Activated T-cell treated with anti-CD3 and anti-CD28 coated beads for 48 hours (primary cell): ENCODE results near the gene AFDN.

Experiments
- DNase-seq: peaks from one replicate; pipeline ENCODE4 v3.0.0-alpha.2; 2020; ENCODE audit warnings: low read depth

The AFDN gene

DNA sequence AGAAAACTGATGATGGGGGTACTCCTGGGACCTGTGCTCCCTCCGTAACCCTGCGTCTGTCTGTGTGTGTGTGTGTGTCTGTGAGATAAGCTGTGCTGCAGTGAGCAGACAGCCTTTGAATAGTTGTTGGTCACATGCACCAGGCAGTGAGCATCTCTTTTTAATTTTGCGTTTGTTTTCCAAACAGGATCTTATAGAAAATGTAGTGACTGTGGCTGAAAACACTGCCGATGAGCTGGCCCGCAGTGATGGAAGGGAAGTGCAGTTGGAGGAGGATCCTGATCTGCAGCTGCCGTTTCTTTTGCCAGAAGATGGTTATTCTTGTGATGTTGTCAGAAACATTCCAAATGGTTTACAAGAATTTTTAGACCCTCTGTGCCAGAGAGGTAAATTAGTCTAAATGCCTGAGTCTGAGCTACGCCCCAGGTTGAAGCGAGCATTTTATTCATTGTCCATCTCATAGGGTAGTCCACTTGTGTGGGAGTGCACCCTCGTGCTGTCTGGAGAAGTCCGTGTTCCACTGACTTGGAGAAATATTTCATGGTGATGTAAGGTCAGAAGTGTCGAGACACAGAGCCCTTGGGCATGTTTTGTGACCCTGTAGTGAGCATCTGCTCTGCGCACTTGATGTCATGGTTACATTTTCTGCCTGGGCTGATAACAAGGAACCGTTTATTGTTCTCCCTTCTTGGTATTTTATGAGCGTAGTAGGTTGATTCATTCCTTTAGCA lies 92.0 kb downstream of the AFDN start:
- no peak for DNase-seq

DNA sequence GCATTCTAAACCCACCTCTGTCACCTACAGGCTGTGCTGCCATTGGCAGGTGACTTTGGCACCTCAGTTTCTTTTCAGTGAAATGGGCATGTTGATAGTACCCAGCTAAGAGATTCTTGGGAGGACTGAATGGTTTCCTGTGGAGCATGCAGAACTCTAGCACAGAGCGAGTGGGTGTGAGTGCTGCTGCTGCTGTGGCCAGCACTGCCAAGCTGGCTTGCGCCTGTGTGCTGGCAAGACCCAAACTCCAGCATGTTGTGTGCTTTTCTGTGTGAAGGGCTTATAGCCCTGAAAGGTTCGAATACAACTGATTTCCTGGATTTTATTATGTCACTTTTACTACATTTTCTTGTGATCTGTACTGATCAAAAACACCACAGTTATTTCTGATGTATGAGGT lies 92.6 kb downstream of the AFDN start:
- no peak for DNase-seq

DNA sequence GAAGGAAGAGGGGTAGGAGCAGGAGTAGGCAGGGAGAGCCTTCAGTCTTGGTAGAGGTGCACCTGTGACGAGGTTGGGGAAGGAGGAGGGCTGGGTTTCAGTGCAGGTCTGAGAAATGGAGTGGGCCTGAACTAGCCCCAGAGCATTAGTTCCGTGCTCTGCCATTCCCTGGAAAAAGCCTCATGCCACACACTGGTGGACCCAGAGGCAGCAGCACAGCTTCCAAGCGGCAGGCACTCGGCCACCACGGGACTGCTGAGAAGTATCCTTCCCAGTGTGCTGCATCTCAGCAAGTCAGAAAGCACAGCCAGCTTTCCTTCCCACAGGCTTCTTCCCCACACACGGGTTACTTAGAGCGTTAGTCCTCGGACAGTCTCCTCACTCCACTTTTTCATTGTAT lies 93.5 kb downstream of the AFDN start:
- no peak for DNase-seq

DNA sequence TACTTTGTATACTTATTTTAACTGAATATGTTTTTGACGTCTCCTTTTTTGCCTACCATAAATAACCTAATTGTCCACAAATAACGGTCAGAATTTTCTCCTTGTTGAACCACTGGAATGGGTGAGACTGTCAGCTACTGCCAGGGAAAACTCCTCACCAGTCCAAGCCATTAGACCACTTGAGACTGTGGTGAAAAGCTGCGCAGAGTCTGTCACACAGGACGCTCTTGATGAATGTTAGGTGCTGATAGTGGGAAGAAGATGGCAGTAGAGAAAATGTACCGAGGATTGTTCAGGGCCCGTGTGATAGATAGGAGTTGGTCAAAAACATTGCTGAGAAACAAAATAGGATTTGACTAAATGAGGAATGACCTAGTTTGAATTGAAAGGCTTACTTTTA lies 95.1 kb downstream of the AFDN start:
- no peak for DNase-seq

DNA sequence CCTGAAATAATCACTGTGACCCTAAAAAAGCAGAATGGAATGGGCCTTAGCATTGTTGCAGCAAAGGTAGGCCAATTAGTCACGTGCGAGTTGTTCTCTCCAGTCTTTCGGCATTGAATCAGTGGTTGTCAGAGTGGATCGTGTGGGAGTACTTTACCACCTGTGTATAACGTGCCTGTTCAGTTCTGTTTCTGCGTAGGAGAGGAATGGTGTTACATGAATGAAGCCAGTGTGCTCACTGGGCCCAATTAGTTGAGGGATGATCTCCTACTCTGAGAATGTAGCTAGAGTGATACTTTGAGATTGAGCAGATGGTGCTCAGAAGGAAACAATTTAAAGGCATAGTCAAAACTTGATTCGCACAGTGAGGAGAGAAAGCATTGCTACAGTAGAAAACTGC lies 98.3 kb downstream of the AFDN start:
- DNase-seq: no peak

DNA sequence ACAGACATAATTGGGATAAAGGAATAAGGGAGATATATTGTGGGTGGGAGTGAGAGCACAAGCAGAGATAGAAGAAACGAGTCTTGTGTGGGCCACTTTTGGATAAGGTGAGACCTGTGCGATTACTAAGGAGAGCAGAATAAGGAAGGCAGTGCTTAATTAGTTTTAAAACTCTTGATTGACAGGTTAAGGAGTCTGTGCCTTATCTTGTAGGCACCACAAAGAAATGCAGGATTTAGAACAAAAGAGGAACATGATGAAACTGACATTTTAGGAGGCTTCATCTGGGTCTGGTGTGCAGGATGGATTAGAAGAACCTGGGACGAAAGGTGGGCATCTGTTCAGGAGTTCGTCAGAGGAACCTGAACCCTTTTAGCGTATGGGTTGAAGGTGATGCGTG lies 100.5 kb downstream of the AFDN start:
- no peak for DNase-seq

DNA sequence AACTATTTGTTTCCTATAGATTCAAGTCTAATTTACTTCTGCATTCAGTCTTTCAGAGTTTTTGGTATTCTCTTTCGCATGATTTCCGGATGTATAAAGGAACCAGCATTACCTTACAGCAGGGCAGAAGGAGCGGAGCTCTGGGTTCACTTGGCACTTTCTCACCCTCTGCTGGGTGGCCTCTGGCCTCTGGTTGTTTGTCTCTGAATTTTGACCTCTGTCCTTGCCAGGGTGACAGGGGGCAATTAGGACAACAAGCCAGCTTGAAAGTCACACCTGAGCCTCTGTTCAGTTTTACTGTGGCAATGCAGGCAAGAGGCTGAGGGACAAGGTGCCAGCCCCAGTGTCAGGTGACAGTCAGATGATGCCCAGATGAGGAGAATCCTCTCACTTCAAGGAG lies 101.4 kb downstream of the AFDN start:
- DNase-seq: no peak

DNA sequence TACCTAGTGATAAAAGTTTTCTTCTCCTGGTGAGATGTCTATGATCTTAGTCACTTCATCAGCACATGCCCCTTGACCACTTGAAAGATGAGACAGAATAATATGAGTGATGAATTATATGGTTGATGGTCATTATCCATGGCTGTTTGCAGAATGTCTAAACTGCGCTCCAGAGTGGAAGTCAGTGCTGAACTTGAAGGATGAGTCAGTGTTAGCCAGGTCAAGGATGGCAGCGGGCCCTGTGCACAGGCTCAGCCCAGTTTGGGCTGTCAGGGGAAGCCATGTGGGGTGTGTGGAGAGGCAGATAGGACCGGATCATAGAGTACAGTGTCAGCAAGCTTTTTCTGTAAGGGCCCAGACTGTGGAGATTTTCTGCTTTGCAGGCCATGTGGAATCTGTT lies 103.6 kb downstream of the AFDN start:
- DNase-seq: no peak

DNA sequence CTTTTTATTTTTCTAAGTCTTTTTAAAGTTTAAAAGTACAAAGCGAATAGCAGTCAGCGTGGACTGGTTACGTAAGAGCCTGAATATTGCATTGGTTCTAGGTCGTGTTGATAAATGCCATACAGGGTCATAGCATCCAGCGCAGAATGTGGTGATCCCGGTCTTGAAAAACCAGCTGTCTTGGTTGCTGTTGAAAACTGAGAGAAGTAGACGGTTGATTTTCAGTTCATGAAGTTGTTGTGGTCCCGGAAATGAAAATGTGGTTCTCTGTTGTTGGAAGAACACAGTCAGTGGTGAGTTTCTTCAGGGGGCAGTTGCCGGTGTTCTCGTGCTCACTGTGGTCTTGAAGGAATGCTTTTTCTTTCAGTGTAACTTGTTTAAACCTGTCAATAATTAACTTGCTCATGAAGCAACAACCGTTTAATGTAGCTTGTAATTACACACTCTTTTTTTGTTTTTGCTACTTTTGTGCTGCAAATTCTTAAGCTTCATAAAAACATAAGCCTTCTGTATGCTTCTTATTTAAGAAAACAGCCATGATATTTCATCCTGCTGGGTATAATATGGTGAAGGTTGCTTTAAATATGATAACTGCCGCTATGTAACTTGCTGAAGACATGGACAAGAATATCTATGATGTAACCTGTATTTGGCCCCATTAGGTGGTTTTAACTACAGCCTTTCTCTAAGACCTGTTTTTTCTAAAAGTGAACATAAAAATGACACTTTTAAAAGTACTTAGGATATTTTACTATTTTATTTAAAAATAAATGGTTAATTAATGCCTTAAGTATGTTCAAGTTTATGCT lies 106.0 kb downstream of the AFDN start:
- DNase-seq: no peak

DNA sequence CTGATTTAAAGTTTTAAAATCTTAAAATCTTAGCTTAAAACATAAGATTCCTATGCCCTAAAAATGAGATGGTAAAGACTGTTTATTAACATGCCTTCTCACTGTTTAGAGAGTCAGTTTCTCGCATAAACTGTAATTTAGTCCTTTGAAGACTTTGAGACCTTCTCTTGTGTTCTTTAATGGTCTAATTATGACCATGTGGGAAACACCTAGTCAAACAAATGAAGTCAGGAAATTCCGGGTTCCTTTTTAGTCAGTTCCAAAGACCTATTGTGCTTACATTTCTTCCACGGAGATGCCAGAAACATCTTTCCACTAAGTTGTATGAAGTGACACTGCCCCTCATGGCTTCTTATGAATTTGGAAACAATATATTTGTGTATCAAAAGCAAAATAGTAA lies 106.6 kb downstream of the AFDN start:
- DNase-seq: no peak

DNA sequence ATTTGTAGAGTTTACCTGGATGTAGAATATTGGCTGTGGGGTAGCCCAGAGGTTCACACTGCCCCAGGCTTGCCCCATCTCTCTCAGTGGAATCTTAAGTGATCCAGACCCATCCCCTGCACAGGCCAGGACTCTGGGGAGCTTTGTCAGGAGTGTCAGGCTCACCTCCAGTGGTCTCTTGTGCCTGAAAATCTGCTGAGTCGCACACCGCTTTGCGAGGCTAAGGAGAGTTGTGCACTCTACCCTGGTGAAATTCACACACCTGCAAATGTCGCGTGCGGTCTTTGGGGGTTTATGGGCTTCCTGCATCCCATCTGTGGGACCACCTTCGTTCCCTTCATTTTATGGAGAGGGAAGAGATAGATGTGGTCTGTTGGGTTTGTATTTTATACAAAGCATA lies 107.1 kb downstream of the AFDN start:
- DNase-seq: no peak

DNA sequence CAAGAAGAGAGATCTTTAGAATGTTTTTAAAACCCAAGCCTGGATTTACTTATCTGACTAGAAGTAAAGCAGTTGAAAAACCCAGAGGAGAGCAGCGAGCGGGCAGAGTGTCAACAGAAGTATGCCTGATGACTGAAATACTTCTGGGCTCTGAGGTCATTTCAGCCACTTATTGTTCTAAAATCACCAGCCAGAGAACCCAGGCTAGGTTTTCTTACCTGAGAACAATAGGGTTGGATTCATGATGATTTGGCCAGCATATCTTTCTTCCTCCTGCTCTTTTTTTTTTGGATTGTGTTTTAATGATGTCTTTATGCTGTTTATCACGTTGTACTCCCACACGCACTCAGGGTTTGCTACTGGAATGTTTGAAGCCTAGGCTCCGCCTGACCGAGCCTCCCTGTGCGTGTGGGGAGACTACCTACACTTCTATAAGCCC lies 107.7 kb downstream of the AFDN start:
- DNase-seq: no peak

DNA sequence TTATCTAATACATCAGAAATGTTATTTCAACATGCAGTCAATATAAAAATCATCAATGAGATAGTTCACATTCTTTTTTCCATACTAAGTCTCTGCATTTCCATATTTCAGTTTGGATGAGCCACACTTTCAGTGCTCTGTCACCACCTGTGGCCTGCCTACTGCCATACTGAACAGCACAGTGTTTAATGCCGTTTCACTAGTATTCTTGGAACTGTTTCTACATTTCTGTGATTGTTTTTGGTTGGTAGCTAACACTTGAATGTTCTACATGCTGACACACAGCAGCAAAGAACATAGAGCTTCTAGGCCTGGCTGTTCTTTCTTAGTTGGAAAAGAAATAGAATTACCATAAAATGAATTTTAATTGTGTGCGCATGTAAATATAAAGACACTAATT lies 109.3 kb downstream of the AFDN start:
- DNase-seq: no peak

DNA sequence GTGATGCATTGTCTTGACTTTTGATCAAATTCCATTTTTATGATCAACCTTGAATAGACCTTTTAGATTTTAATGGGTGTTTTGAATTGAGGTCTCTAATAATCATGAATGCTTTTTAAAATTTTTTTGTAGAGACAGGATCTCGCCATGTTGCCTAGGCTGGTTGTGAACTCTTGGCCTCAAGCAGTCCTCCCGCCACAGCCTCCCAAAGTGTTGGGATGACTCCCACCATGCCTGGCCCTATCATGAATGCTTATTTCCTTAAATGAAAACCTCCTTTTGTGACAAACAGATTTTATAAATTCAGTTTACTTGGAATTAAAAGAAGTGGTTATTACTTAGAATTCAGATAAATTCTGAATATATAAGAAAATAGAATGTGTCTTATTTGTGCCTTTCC lies 110.6 kb downstream of the AFDN start:
- DNase-seq: no peak

DNA sequence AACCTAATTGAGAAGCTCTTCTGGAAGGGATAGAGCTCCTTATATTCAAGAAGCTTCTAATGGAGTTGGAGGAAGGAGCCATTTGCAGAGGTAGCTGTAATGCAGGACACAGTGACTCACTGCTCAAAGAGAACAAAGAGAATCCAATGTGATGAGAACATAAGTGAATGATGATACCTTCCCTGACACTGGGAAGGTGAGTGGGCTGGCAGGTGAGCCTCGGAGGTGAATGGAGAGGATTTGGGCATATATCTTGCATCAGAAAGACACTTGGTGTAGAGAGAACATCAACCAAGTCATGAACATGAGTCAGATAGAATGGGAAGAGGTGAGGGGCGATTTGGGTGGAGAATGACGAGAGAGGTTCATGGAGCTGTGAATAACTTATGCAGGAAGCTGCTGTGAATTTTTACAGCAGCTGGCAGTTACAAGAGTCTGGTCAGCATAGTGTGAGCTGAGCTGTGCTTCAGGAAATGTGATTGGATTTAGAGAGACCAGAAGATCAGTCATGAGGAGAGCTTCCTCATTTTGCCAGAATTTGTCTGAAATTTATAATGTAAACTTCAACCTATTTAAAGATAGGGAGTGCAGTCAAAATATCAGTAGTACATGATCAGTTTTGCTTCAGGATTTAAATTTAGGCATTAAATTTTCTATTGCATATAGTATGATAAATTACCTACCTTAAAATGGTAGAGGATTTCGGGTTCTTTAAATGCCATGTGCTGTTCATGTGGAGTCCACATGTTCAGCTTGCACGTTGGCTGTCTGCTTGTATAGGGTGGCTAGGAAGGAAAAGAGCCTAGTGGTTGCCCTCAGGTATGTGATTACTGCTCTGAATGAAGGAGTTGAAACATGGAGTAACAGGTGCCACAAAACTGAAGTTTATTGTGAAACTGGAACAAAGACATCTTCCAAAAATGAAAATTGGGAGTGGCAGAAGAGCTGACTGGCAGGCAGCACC lies 111.5 kb downstream of the AFDN start:
- no peak for DNase-seq

DNA sequence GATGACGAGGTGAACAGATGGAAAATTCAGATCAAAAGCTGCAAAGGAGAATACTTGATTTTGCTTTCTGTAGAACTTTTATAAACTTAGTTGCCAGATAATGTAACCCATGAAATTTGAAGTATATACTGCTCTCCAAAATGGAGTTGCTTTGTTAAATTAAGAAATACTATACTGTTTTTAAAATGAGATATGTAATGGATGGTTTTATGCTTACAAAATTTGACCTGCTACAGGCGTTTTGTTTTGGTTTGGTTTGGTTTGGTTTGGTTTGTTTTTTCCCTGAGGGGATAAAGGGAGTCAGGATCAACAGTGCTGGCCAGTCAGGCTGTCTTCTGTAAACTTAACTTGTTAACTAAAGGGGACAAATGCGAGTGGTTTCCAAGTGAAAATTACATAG lies 115.1 kb downstream of the AFDN start:
- no peak for DNase-seq

DNA sequence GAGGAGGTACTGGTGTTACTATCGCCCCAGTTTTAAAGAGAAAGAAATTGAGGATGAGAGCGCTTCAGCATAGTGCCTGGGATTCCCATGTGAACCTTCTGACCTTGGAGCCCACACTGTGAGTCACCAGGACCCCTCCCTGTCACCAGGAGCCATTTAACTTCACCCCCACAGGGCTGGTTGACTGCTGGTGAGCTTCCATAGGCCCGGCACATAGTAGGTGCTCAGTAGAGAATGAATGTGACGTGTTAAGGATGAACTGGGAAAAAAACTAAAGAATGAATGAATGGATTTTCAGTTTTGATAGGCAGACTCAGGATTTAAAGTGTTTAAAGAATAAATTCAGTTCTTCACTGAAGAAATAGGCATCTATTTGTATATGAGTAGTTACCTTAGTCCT lies 117.4 kb downstream of the AFDN start:
- DNase-seq: no peak

DNA sequence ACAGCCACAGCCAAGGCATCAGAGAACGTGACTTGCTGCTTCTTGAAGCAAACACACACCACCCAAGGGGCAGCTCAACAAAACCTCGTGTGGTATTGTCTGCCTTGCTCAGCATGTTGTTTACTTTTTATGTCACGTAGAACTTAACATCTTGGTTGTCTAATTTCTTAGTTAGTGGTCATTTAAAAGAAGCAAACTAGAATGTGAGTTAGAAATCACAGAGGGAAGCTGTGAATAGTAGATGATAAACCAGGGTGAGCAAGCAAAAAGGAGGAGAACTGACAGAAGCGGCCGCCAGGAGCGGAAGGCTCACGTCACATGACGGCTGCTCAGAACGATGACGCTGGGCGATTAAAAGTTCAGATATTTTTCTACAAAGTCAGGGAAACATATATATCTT lies 119.3 kb downstream of the AFDN start:
- DNase-seq: no peak

DNA sequence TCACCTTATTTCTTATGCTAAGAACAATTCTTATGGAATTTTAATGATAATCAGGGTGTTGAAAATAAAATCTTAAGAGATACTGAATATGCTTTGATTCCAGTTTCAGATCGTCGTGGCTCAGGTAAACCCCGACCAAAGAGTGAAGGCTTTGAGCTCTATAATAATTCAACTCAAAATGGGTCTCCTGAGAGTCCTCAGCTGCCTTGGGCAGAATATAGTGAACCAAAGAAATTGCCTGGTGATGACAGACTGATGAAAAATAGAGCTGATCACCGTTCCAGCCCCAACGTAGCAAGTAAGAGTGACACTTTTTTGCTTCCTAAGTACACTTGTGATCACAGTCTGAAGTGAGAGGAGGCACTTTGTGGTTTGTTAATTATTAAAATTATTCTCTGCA lies 119.9 kb downstream of the AFDN start:
- no peak for DNase-seq

DNA sequence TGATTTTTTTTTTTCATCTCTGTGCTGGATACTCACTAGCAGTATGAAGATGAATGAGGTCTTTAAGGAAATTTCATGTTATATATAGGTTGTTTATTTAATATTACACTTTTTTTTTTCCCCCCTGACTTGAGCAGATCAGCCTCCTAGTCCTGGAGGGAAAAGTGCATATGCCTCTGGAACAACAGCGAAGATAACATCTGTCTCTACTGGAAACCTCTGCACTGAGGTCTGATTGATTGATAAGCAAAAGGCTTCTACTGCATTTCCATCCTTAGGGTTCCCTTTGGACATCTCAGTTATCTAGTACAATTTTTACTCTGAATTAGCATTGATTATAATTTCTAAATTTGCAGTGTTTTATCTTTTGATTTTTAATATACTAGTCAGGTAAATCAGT lies 121.0 kb downstream of the AFDN start:
- no peak for DNase-seq

DNA sequence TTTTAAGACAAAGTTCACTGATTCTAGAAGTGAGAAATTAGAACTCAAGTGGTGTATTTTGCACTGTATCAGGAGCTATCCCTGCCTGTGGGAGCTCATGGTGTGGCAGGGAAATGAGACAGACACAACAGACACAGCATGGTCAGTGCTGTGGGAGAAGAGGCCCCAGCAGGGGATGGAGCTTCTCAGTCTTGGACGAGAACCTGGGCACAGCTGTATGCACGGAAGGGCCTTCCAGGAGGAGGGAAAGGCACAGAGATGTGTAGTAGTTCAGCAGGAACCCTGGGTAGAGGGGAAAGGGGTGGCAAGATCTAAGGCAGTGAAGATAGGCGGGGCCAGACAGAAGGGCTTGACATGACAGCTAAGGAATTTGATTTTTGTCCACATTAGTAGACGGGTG lies 122.0 kb downstream of the AFDN start:
- no peak for DNase-seq

DNA sequence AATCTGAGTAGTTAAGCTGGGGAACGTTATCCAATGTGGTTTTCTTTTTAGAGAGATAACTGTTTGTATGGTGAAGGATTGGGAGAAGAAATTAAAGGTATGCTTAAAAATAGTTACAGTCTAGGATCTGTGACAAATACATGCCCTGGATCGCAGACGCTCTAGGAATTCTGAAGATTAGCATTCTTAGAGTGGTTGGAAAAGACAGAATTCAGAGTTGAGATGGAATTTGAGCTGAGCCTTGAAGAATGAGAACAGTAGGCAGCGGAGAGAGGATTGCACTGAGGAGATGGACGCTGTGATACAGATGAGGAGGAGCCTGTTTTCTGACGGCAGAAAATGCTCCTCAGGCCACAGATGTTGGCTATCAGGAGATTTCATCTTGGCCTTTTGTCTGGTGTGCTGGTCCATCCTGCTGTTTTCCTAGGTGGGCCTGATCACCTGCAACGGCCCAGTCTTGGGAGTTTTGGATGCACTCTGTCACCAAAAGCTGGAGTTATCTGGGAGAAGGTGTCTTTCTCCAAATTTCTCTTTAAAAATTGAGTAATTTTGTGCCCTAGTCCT lies 122.5 kb downstream of the AFDN start:
- no peak for DNase-seq
